NCI-H446 treated with DMSO at 0.1 percent for 48 hours (cell line): ENCODE measurements around the gene IGF1R.

Experiments
- DNase-seq: peaks from one replicate; lab custom pipeline; 2025; lab: John Stamatoyannopoulos, UW

The IGF1R gene

DNA sequence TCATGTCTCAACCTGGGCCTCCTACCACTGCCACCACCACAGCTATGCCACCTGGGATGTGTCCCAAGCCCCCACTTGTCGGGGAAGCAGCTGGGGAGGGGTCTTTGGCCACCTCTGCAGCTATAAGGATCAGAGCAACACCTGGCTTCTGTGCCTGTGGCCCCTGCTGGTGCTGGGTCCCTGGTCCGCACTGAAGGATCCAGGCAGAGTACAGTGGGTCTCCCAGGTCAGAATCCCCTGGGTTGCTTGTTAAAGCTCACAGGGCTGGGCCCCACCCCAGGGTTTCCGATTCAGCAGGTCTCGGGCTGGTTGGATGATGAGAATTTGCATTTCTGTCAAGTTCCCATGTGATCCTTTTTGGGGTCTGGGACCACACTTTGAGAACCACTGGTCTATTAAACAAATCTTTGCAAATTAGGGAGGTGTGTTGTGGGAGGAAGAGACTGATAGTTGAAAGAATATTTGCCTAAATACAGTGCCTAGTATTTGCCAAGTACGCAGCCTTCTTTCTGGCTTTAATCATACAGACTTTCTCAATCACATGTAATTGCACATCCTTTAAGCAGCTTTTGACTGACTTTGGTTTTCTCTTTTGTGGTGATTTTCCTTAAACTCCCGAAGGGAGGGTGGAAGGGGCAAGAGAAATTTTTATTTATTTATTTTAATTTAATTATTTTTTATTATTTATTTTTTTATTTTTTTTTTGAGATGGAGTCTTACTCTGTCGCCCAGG, 127.3 kb downstream of the IGF1R start:
- DNase-seq, result no peak

DNA sequence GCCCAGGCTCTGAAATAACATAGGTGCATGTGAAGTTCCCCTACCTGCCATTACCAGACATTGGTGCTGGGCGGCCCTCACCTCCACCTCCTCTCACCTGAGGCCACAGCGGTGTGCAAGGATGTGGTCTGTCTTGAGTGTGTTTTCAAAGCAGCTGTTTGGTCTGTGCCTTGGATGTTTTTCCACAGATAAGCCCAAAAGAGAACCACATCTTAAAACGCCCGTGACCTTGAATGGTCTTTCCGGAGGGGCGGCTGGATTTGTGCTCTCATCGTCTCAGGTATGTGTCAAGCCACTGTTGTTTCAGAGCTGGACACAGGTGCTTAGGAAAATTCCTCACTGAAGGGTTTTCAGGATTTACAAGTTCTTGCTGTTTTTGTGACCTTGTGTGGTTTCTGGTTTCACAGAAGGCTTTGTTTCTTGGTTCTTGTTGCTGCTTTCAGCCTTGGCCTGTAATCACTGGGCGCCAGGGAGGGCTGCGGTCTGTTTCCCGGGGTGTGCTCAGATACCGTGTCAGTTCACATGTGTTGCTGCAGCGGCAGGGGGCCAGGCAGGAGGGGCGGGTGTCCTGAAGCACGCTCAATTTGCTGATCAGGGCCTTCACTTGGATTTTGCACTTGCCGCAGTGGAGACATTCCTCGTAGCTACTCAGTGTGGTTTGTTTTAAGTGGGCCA, 128.4 kb downstream of the IGF1R start:
- no peak for DNase-seq

DNA sequence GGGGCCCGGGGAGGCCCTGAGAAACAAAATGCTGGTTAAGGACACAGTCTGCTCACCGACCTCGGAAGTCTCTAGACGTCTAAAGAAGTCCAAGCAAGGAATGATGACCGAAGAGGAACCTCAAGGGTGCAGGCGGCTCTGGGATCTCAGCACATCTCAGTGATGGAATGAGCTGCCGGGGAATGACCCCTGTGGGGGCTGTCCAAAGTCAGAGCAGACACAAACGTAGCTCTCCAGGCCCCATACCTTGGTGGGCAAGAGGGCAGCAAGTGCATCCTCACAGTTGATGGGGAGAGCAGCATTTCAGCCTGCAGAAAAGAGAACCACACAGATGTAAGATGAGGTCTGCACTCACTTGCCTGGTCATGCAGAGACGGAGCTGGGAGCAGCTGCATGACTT, 129.1 kb downstream of the IGF1R start:
- no peak for DNase-seq

DNA sequence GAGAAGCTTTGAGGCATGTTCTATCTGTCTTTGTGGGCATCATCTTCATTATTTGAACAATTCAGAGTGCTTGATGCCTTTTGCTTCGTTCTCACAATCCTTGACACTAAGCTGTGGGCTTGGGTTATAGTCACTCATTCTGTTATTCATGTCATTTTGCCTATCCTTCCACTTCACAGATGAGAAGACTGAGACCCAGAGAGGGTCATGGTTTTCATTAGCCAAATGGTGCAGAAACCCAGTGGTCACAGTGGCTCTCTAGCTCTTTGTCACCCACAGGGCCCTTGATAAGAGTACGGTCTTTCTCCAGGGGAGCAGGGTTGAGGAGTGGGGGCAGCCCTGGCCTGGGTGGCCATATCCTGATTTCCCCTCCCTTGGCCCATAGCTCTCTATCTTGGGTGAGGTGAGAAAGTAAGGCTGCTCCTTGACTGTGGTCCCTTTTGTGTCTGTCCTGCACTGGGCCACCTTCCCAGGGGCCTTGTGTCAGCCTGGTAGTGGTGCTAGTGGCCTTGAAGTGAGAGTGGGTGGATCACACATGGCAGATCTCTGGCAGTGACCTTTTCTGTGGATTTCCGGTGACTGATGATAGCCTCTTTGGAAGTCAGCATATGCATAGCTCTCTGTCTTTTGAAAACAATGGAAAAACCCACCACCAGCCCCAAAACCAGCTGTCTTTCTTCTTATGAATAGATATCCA, 130.1 kb downstream of the IGF1R start:
- no peak for DNase-seq

DNA sequence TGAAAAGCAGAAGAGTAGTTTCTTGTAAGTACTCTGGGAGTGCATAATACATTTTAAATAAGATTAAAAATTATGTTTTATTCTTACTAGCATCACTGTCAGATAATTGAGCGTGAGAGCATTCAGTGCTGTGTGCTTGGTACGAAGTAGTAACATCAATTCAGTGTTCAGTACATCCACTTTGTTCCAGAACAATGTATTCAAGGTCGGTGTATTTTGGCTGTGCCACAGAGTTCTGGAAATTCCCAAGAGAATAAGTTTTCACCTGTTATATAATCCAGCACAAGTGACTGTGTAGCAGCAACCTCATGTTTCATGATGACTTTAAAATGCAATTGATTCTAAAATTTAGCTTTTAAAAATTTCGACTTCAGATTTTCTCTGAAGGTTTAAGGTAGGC, 130.6 kb downstream of the IGF1R start:
- no peak for DNase-seq

DNA sequence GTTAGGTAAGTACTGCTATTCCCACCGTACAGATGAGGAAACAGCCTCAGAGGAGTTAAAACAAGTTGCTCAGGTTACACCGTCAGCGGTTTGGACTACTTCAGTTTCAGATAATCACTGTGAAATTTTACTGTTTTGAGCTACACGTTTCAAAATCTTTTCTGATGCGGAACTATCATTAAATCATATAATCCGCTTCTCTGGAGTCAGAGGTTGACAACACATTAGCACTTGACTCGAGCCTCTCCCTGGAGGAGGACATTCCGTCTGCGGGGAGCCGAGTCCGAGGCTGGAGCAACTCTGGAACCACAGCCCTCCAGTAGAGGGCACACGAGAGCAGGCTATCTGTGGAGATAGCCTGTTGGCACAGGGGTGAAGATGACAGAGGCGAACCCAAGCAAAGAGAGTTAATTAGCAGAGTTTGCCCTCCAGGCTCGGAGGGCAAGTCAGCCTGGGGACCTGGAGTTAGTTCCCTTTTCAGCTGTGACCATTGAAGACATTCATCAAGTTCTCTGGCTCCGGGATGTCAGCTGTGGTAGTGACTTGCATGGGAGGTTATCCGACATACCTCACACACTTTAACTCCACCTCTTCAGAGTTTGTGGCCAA, 131.2 kb downstream of the IGF1R start:
- DNase-seq, result no peak

DNA sequence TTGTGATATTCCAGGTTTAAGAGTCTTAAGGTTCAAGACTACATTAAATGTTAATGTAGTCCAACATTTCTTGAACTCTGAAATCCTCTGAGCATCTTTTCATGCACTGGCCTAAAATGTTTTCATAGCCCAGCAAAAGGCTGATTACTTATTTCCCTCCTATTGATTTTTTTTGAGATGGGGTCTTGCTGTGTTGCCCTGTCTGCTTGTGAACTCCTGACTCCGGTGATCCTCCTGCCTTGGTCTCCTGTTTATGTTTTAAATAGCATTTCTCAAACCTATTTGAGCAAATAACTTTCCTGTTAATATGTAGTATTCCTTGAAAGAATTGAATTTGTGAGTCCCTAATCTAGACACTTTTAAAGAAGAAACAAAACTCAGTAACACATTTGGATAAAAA, 133.5 kb downstream of the IGF1R start:
- no peak for DNase-seq

DNA sequence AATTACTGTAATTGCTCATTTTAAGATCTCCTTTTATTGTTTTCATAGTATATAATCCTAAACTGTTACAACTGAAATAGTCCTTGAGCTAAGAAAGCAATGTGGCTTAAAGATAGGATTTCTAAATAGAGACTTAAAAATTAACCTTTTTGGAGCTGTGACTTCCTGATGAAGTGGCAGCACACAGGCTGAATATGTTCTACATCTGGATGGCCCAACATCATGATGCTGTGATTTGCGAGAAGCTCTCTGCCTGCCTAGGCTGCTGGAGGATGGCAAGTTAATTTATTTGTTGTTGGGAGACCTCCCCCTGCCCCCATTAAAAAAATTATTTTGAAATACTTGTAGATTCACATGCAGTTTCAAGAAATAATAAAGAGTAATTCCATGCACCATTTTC, 134.5 kb downstream of the IGF1R start:
- DNase-seq, result no peak

DNA sequence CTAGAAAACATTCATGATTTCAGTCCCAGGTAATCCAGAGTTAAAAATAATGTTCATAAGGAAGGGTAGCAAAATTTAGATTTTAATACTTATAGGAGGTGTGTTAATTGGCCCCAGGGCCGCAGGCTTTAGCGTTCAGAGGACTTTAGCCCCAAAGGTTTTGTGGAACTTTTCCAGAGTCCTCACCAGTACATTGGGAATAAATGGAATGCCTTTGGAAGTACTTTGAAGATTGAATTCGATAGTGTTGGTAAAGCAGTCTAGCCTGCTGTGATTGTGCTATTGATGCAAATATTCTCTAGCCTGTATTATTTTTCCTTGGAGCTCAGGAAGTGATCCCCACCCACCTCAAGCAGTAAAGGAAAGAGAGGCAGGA, 137.1 kb downstream of the IGF1R start:
- no peak for DNase-seq

DNA sequence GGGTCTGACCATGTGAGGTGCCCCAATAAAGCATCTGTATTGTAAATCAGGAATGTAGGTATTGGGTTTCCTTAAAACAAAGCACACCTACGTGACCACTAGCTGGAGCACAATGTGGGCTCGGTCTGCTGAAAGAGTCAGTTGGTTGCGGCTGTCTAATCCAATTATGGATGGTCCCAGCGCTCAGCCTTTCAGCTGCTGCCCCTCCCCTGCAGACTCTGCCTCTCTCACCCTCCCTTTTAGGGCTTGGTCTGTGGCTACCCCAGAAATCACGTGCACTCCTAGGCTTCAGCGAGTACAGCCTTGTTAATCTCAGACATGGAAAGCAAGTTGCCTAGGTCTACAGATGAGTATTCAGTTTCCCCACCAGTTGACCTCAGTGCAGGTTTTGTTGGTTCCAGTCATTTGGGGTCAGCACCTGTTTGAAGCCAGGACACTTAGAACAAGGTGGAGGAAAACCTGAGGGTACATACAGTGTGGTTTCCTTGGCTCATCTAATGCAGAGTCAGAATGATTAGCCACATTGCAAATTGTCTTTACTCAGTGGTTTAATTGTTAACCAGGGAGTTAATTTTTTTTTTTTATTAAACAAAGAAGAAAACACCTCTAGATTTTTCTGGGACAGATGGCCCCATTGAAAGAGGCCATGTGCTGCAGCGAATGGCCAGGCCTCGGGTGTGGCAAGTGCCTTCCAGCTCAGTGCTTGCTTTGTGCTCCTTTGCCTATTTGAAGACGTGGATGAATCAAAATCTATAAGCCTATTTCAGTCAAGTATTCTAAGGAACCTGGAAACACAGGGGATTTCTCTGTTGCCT, 137.7 kb downstream of the IGF1R start:
- DNase-seq, result no peak

DNA sequence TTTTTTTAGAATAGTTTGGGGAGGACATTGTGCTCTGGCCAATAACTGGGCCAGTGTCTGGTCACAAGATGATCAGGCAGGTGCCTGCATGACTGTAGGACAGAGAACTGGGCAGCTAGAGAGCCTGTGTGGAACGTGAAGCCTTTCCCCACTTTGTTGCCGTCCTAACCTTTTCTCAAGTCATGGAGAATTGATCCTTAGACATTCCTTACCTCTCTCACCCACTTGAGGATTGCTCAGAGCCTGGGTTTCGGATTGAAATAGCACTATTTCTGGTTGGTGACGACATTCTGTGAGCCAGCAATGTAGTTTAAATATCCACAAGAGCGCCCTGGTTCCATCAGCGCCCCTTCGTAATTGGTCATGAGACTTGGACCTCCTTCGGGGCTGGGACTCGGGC, 138.4 kb downstream of the IGF1R start:
- DNase-seq, result no peak

DNA sequence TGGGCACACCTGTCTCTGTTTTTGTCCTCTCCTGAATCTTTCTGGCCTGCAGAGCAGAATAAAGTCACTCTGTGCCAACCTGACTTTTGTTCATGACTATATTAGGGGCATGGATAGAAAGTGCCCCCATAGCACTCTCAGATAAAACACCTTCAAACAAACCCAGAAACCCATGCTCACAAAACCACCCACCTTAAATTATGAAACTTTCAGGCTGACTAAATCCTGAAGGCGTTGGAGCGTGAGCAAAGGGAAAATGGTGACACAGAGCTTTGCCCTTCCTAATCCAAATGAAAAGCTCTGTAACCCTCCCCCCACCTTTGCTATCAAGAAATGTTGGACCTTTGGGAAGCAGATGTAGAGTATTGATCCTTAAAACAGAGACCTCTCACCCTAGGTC, 138.9 kb downstream of the IGF1R start:
- DNase-seq, result no peak

DNA sequence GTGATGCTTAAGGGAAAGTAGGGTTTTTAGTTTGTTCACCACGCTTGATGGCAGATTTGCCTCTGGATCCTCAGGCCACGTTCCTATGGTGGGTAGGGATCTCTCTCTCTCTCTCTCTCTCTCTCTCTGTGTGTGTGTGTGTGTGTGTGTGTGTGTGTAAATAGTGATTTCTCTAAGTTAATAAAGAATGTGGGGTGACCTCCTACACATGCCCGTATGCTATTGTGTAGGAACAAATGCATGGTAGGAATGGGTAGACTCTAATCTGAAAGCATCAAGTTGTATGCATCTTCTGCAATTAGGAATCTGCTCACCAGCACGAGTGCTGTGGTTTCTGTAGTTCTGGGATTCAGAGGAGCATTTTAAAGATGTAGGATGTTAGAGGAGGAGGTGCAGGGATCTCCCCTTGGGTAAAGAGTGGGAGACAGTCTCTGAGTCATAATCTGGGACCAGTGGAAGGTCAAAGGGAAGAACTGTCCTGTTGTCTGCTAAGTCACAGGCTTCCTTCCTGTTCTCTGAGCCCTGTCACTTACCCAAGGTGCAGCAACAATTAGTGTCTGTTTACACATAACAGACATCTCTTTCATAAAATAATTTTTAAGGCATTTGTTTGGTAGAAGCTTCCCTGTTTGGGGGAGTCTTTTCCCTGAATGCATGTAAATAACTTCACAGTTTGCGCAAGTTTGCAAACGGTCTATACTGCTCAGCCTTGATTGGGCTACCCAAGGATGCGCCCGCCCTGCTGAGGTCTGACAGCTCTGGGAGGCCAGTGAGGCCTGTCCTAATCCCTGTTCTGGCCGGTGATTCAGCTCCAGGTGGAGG, 139.8 kb downstream of the IGF1R start:
- DNase-seq, result no peak

DNA sequence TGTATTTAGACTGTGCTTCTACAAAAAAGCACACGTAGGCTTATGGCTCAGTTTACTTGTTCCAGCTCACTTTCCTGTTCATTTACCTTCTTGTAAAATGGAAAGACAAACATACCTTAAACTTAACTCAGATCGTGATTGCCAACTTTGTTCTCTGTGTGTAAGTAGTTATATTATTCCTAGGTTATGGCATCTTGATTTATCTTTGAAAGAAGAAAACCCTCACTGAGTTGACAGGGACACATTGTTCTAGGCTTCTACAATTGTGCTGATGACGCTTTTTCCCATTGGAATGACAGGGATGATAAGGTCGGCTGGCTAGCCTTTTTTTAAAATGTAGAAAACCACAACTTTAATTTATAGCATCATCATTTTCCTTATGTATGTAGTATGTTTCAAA, 140.7 kb downstream of the IGF1R start:
- DNase-seq, result no peak

DNA sequence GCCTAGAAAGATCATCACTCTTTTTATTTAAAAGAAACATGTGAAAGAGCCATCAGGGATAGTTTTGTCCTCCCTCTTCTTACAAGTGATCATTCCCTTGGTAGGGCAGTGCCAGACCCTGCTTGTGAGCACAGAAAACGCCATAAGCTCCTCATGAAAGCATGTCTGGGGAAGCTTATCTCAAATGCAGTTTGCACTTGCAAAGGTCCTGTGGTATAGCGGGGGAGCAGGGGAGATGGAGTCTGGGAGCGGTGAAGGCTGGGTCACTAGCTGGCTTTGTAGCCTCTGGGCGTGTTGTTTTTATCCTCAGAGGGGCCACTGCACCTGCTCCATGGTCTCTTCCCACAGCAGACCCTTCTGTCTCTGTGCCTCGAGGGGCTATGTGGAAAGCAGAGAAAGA, 141.9 kb downstream of the IGF1R start:
- DNase-seq, result no peak

DNA sequence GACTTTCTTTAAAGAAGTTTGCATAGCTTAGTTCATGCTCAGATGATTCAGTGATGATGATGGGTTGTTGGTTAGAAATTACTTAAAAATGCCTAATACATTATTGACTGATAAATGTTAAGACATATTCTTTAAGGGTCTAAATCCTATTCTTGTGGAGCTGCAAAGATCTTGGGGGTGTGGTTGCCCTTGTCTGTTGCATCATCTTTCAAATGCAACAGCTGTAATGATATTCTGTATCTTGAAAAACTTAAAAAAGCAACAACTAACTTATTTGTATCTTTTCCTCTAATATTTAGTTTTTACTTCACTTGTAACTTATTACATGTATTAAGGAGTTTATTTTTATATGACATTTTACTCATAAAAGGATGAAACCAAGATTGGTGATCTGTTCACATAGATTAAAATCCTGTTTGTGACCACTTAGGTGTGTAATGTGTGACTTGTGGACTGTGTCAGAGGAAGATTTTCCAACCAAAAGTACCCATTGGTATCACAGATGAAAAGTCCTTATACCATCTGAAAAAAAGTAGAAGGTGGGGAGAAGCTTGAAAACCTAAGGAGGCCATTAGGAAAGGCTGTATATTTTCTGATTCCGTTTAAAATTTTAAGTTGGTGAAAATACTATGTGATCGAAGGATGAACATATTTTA, 142.8 kb downstream of the IGF1R start:
- DNase-seq, result no peak

DNA sequence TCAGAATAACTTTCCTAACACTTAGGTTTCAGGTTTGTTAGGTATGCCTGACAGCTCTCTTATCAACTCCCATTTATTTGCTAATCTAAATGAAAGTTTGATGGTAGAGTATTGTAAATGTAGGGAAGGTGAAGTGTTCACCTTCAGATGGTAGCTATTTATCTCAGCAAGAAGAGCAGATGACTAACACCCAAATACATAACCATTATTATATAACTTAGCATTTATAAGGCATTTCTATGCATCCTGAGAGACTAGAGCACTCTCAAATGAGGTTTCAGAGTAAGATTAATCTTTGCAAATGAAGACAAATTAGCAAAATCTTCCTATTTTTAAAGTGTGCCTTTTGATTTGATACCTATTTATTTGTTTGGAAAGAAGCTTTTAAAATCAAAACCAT, 143.8 kb downstream of the IGF1R start:
- DNase-seq, result no peak

DNA sequence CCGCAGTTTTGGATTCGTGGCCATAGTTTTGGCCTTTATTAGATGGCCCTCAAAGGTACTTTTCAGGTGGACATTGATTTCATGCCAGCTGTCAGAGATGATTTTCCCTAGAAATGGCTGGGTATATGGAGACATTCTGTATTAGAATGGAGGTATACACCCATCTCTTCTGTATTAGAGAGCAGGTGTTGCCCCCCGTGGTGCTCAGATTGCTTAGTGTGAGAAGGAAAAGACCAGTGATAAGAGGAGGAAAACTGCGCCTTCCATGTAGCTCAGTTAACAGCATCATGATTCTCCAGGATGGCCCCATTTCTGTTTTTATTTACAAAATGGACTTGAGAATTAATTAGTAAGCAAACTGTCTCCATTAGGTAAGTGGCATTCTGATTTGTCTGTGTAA, 145.9 kb downstream of the IGF1R start:
- no peak for DNase-seq

DNA sequence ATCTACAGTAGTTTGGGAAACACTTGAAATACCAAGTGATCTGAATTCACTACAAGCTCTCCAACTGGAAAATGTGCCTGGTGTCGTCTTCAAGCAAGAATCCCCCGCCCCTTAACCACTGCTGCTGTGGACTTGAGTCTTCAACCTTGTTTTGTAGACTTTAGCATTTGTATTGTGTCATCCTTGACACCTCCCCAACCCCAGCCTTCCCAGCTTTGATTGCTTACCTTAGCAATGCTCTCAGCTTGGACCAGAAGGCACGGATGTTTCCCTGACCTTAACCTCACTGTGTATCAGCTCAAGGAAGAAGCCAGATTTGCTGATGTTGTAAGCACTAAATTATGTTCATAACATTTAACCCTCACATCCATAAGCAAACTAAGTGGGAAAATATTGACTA, 146.4 kb downstream of the IGF1R start:
- DNase-seq, result no peak

DNA sequence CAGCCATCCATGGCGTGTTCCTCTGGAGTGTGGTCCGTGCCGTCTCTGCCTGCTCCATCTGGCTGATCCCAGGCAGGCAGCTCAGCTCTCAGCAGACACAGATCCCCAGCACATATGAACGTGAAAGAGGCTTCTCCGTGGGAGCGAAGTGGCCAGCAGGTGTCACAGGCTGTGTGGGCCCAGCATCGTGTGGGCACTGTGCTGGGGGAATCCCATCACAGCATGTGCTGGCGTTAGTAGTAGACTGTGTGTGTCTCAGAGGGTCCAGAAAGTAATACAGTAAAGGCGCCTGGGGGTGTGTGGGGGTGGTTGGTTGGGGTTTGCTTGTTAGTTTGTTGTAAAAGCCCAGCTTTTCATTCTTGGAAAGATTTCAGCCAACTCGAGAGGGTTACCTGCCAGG, 147.6 kb downstream of the IGF1R start:
- DNase-seq, result no peak
